GM12875 (cell line): Measurements from ENCODE around the gene SLC30A10.
A peak's percentile ranks its signal among the peaks of the same experiment; 100 is the strongest.
"Not testable (repeated sequence)": the region's sequence is repeated elsewhere in the genome, so short reads cannot be mapped to it uniquely, and the experiment has no call there.

Experiments
- H3K4me3 ChIP-seq: one replicate; pipeline ENCODE4 v1.5.1; 2011; ENCODE audit warnings: low read depth, low read length, control low read depth
- CTCF ChIP-seq: IDR thresholded peaks from 2 replicates; pipeline ENCODE4 v1.5.1; 2011; ENCODE audit warnings: low read depth, mild to moderate bottlenecking, control low read depth, inconsistent platforms, low read length, moderate library complexity, borderline replicate concordance; ENCODE audit not compliant: insufficient read depth

The SLC30A10 gene

GRCh38 chr1:219880765-219881457 is 47.4 kb downstream of the SLC30A10 start:
- no peak for TF ChIP-seq CTCF
- H3K4me3 ChIP-seq: no peak overlapping the region

- TF ChIP-seq CTCF: peak; percentile 19; the same call in 1 of the 2 replicates
- H3K4me3 ChIP-seq: no peak overlapping the region
Observed at GRCh38 chr1:219876798-219877209, 51.6 kb downstream of the SLC30A10 start.

GRCh38 chr1:219875860-219876259 is 52.5 kb downstream of the SLC30A10 start:
- no peak for TF ChIP-seq CTCF
- H3K4me3 ChIP-seq: no peak overlapping the region

- not testable (repeated sequence) for H3K4me3 ChIP-seq
Observed at GRCh38 chr1:219872538-219872937, 55.8 kb downstream of the SLC30A10 start.

- H3K4me3 ChIP-seq: no peak overlapping the region
- no peak for TF ChIP-seq CTCF
Observed at GRCh38 chr1:219871427-219872057, 56.8 kb downstream of the SLC30A10 start.

GRCh38 chr1:219868615-219869014 is 59.7 kb downstream of the SLC30A10 start:
- not testable (repeated sequence) for H3K4me3 ChIP-seq
